Activated T-helper 9 cell treated with anti-CD3 and anti-CD28 coated beads, Interleukin-2, amount 50 U/mL, for 16 hours (primary cell): ENCODE measurements around the gene EEF1E1.

Experiments
- DNase-seq: peaks from one replicate; pipeline ENCODE4 v3.0.0-alpha.2; 2020; ENCODE audit warnings: low read depth

The EEF1E1 gene

GRCh38 chr6:8087870-8088754 is 14.2 kb downstream of the EEF1E1 start:
- no peak for DNase-seq

- no peak for DNase-seq
These were observed 15.5 kb downstream of the EEF1E1 start for GRCh38 chr6:8086755-8087306.

- no peak for DNase-seq
These were observed 17.3 kb downstream of the EEF1E1 start for GRCh38 chr6:8085053-8085511.

GRCh38 chr6:8084586-8084985 is 17.8 kb downstream of the EEF1E1 start:
- no peak for DNase-seq

GRCh38 chr6:8082954-8083858 is 19.1 kb downstream of the EEF1E1 start:
- DNase-seq: no peak

- no peak for DNase-seq
These were observed 19.8 kb downstream of the EEF1E1 start for GRCh38 chr6:8082572-8082953.

- DNase-seq: no peak
These were observed 21.8 kb downstream of the EEF1E1 start for GRCh38 chr6:8080362-8081151.

- no peak for DNase-seq
These were observed 23.2 kb downstream of the EEF1E1 start for GRCh38 chr6:8079126-8079525.

- DNase-seq: no peak
These were observed 24.4 kb downstream of the EEF1E1 start for GRCh38 chr6:8077991-8078390.

GRCh38 chr6:8075704-8076103 is 26.6 kb downstream of the EEF1E1 start:
- no peak for DNase-seq

GRCh38 chr6:8075185-8075584 is 27.2 kb downstream of the EEF1E1 start:
- DNase-seq: no peak

- DNase-seq: no peak
These were observed 28.1 kb downstream of the EEF1E1 start for GRCh38 chr6:8074213-8074612.

GRCh38 chr6:8073758-8074157 is 28.6 kb downstream of the EEF1E1 start:
- no peak for DNase-seq

- DNase-seq: no peak
These were observed 31.6 kb downstream of the EEF1E1 start for GRCh38 chr6:8070718-8071117.

- DNase-seq: no peak
These were observed 32.6 kb downstream of the EEF1E1 start for GRCh38 chr6:8069631-8070284.

GRCh38 chr6:8069151-8069550 is 33.2 kb downstream of the EEF1E1 start:
- no peak for DNase-seq

GRCh38 chr6:8066108-8066507 is 36.2 kb downstream of the EEF1E1 start:
- no peak for DNase-seq

GRCh38 chr6:8065519-8065911 is 36.8 kb downstream of the EEF1E1 start:
- peak; percentile 9 for DNase-seq

GRCh38 chr6:8064638-8065518 is 37.5 kb downstream of the EEF1E1 start:
- DNase-seq: no peak
